ENCODE data around the gene CCDC7.
"Not testable (repeated sequence)": the region's sequence is repeated elsewhere in the genome, so short reads cannot be mapped to it uniquely, and the experiment has no call there.

GRCh38 chr10:32657430-32657829, 211.5 kb downstream of the CCDC7 start:
- TF ChIP-seq, protein P1, sequence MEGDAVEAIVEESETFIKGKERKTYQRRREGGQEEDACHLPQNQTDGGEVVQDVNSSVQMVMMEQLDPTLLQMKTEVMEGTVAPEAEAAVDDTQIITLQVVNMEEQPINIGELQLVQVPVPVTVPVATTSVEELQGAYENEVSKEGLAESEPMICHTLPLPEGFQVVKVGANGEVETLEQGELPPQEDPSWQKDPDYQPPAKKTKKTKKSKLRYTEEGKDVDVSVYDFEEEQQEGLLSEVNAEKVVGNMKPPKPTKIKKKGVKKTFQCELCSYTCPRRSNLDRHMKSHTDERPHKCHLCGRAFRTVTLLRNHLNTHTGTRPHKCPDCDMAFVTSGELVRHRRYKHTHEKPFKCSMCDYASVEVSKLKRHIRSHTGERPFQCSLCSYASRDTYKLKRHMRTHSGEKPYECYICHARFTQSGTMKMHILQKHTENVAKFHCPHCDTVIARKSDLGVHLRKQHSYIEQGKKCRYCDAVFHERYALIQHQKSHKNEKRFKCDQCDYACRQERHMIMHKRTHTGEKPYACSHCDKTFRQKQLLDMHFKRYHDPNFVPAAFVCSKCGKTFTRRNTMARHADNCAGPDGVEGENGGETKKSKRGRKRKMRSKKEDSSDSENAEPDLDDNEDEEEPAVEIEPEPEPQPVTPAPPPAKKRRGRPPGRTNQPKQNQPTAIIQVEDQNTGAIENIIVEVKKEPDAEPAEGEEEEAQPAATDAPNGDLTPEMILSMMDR (IDR thresholded peaks at IDR 0.05) = not testable (repeated sequence)
- TF ChIP-seq, protein P2, sequence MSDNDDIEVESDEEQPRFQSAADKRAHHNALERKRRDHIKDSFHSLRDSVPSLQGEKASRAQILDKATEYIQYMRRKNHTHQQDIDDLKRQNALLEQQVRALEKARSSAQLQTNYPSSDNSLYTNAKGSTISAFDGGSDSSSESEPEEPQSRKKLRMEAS (IDR thresholded peaks at IDR 0.05; ENCODE audit: low read depth) = not testable (repeated sequence)
- not testable (repeated sequence) for TF ChIP-seq FOSL2 (IDR thresholded peaks at IDR 0.05; ENCODE audit: borderline replicate concordance, low read depth)

All from SK-N-SH (cell line).